HepG2 (cell line): ENCODE measurements around the gene ARHGAP19. TPM values are rescaled to one million over a fixed set of nuclear protein-coding genes. Genes with fewer than 3 reads are reported as not detected.

Source experiments
- AHR ChIP-seq: IDR thresholded peaks from 2 replicates; pipeline ENCODE4 v1.6.1; 2018; ENCODE audit warnings: missing genetic modification reagents, missing compliant biosample characterization
- ARNT ChIP-seq: fragments of 450-650 bp; IDR thresholded peaks from 2 replicates; pipeline ENCODE4 v1.6.1; 2017
- ATF3 ChIP-seq: sonication (generic); formaldehyde crosslinking; IDR thresholded peaks from 2 replicates; pipeline ENCODE4 v1.4.0; 2020; ENCODE audit warnings: missing genetic modification reagents
- E2F2 ChIP-seq: sonication (generic); formaldehyde crosslinking; IDR thresholded peaks from 2 replicates; pipeline ENCODE4 v1.4.0; 2020; ENCODE audit warnings: missing genetic modification reagents, borderline replicate concordance
- JUNB ChIP-seq: sonication (generic); formaldehyde crosslinking; IDR thresholded peaks from 2 replicates; pipeline ENCODE4 v1.8.0; 2022; ENCODE audit warnings: missing genetic modification reagents, mild to moderate bottlenecking, borderline replicate concordance
- KLF12 ChIP-seq: sonication (generic); formaldehyde crosslinking; IDR thresholded peaks from 2 replicates; pipeline ENCODE4 v1.4.0; 2020; ENCODE audit warnings: missing genetic modification reagents, borderline replicate concordance
- KLF9 ChIP-seq: IDR thresholded peaks from 2 replicates; pipeline ENCODE4 v1.6.1; 2016; ENCODE audit warnings: low read depth
- MXI1 ChIP-seq: IDR thresholded peaks from 3 replicates; pipeline ENCODE4 v1.6.1; 2012; ENCODE audit warnings: low read depth, low read length, inconsistent platforms, borderline replicate concordance
- NR2F6 ChIP-seq, 2 experiments: IDR thresholded peaks; 2 replicates each; pipeline ENCODE4 v1.6.1; 2016; ENCODE audit warnings: antibody characterized with exemption in 1 of 2, mild to moderate bottlenecking in 1 of 2
- PHF5A ChIP-seq: IDR thresholded peaks from one replicate; pipeline ENCODE4 v1.6.1; 2018; ENCODE audit warnings: low read depth, missing genetic modification reagents; ENCODE audit not compliant: unreplicated experiment
- SATB2 ChIP-seq: sonication (generic); formaldehyde crosslinking; IDR thresholded peaks from 2 replicates; pipeline ENCODE4 v1.5.0; 2020; ENCODE audit warnings: missing genetic modification reagents
- SIN3A ChIP-seq: IDR thresholded peaks from 2 replicates; pipeline ENCODE4 v1.6.1; 2011; ENCODE audit warnings: low read depth, mild to moderate bottlenecking, control low read depth, low read length, borderline replicate concordance
- SNRNP70 ChIP-seq: fragments of 200-400 bp; formaldehyde crosslinking; IDR thresholded peaks from 2 replicates; pipeline ENCODE4 v1.6.1; 2017; ENCODE audit warnings: mild to moderate bottlenecking, low read depth, low read length, moderate library complexity
- TARDBP ChIP-seq: sonication (generic); formaldehyde crosslinking; IDR thresholded peaks from 2 replicates; pipeline ENCODE4 v1.8.0; 2022; ENCODE audit warnings: mild to moderate bottlenecking, missing genetic modification reagents
- TEAD3 ChIP-seq: optimal IDR thresholded peaks from 2 replicates; pipeline ENCODE3; 2016; ENCODE audit warnings: borderline replicate concordance
- ZNF274 ChIP-seq: sonication (generic); formaldehyde crosslinking; IDR thresholded peaks from 2 replicates; pipeline ENCODE4 v1.5.1; 2020; ENCODE audit warnings: mild to moderate bottlenecking, missing genetic modification reagents
- ZNF670 ChIP-seq: sonication (generic); formaldehyde crosslinking; IDR thresholded peaks from 2 replicates; pipeline ENCODE4 v1.8.0; 2022; ENCODE audit warnings: mild to moderate bottlenecking, missing genetic modification reagents, borderline replicate concordance
- ZXDC ChIP-seq: sonication (generic); formaldehyde crosslinking; IDR thresholded peaks from 2 replicates; pipeline ENCODE4 v1.5.0; 2020; ENCODE audit warnings: mild to moderate bottlenecking, missing genetic modification reagents
- polyA plus RNA-seq, 8 experiments: library from polyadenylated mRNA; depleted of rRNA in 3 of 8; stranded (reverse) in 7 of 8; unstranded in 1 of 8; fragments of >200 nt; fragmentation: Illumina TruSeq in 4 of 8; extraction: Trizol in 4 of 8; gene quantifications; 2 replicates each; pipeline versions ENCODE4 v1.2.1 to v1.2.3, GENCODE V29; 2011 to 2016; ENCODE audit warnings: low read depth in 4 of 8, missing spikeins in 1 of 8, mixed read lengths in 1 of 8; ENCODE audit not compliant: insufficient read depth in 1 of 8
- total RNA-seq, 5 experiments: library from RNA; depleted of rRNA; stranded (reverse); fragments of >200 nt; fragmentation: Illumina TruSeq; extraction: Trizol; gene quantifications; 2 replicates each; pipeline ENCODE4 v1.2.3, GENCODE V29; 2016; ENCODE audit warnings: low read depth in 1 of 5
- TF ChIP-seq, protein P1 (sequence below): sonication (generic); formaldehyde crosslinking; IDR thresholded peaks from 2 replicates; pipeline ENCODE4 v1.9.0; 2021; ENCODE audit warnings: missing genetic modification reagents, mild to moderate bottlenecking, borderline replicate concordance
- TF ChIP-seq, protein P2 (sequence below): sonication (generic); formaldehyde crosslinking; IDR thresholded peaks from 2 replicates; pipeline ENCODE4 v1.5.1; 2020; ENCODE audit warnings: missing genetic modification reagents, mild to moderate bottlenecking, borderline replicate concordance

The ARHGAP19 gene
- total and polyA plus RNA-seq, 2 of the 13 experiments (the other 11 are each of a cell fraction or from before 2014, with no cell fraction given): 7.6 to 10.0 TPM

DNA sequence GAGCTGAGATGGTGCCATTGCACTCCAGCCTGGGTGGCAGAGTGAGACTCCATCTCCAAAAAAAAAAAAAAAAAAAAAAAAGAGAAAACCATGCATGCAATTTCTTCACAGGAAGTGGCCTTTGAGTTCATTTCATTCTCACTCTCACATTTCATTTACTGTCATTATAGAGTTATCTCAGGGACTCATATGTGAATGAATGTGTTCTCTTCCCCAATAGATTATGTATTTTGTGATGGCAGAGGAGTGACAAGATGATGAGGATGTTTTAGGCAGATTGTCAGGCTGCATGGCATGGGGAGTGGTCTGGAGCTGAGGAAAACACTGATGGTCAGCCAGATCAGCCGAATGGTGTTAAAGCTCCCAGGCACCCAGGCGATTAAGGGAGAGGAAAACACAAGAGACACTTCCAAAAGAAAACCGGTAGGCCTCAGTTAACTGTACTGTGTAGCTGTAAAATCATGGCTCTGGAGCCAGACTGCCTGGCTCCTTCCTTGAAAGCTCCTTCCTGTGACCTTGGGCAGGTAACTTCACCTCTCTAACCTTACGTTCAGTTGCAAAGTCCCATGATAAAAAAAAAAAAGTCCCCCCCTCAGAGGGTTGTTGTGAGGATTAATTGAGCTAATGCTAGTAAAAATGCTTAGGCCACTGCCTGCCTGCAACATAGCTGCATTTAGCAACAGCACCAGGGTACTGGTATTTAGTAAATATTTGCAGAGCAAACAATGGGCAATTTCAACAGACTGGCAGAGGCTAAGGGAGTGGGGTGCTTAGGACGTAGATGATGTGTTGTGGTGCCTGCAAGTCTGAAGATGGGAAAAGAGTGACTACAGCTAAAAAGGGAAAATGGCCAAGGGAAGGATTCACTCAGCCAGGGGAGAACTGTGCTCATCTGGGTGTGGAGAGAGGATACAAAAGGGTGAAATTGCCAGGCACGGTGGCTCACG is 35.2 kb upstream of the ARHGAP19 start (continued):
- TF ChIP-seq KLF12 (CRISPR knock-in tag): no peak; the same call in 1 of the 2 replicates
- TF ChIP-seq JUNB (CRISPR knock-in tag): no peak
- TF ChIP-seq NR2F6 (IDR thresholded peaks at IDR 0.05): peak; percentile 62
- peak; percentile 78 for TF ChIP-seq NR2F6 (CRISPR knock-in tag; IDR thresholded peaks at IDR 0.05)
- no peak for TF ChIP-seq ARNT
- no peak for TF ChIP-seq SNRNP70
- TF ChIP-seq, protein P1, sequence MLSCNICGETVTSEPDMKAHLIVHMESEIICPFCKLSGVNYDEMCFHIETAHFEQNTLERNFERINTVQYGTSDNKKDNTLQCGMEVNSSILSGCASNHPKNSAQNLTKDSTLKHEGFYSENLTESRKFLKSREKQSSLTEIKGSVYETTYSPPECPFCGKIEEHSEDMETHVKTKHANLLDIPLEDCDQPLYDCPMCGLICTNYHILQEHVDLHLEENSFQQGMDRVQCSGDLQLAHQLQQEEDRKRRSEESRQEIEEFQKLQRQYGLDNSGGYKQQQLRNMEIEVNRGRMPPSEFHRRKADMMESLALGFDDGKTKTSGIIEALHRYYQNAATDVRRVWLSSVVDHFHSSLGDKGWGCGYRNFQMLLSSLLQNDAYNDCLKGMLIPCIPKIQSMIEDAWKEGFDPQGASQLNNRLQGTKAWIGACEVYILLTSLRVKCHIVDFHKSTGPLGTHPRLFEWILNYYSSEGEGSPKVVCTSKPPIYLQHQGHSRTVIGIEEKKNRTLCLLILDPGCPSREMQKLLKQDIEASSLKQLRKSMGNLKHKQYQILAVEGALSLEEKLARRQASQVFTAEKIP (CRISPR knock-in tag): no peak
- TF ChIP-seq ZNF670 (CRISPR knock-in tag): no peak
- TF ChIP-seq SATB2 (CRISPR knock-in tag): 0 out of 2 replicates have a peak, but pooled peaks have one; percentile 19
- peak; percentile 98 for TF ChIP-seq TEAD3
- TF ChIP-seq, protein P2, sequence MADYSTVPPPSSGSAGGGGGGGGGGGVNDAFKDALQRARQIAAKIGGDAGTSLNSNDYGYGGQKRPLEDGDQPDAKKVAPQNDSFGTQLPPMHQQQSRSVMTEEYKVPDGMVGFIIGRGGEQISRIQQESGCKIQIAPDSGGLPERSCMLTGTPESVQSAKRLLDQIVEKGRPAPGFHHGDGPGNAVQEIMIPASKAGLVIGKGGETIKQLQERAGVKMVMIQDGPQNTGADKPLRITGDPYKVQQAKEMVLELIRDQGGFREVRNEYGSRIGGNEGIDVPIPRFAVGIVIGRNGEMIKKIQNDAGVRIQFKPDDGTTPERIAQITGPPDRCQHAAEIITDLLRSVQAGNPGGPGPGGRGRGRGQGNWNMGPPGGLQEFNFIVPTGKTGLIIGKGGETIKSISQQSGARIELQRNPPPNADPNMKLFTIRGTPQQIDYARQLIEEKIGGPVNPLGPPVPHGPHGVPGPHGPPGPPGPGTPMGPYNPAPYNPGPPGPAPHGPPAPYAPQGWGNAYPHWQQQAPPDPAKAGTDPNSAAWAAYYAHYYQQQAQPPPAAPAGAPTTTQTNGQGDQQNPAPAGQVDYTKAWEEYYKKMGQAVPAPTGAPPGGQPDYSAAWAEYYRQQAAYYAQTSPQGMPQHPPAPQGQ: no peak
- TF ChIP-seq TARDBP (CRISPR knock-in tag): peak; percentile 72; the same call in 1 of the 2 replicates
- TF ChIP-seq ZNF274 (CRISPR knock-in tag): no peak
- TF ChIP-seq SIN3A: no peak
- peak; percentile 51; the same call in 1 of the 2 replicates for TF ChIP-seq ATF3 (CRISPR knock-in tag)
- TF ChIP-seq AHR (CRISPR knock-in tag): peak; percentile 15; the same call in 1 of the 2 replicates
- TF ChIP-seq ZXDC (CRISPR knock-in tag): no peak
- peak; percentile 18; the same call in 1 of the 3 replicates for TF ChIP-seq MXI1
- TF ChIP-seq PHF5A (CRISPR knock-in tag): no peak
- TF ChIP-seq KLF9: no peak
- no peak for TF ChIP-seq E2F2
